Panc1 (cell line): ENCODE data around the gene CEP135. TPM values are rescaled to one million over a fixed set of nuclear protein-coding genes. Genes with fewer than 3 reads are reported as not detected.

ENCODE experiments used
- ATAC-seq: fragments of 200-7000 bp; cut with Tn5 transposase; 2 replicates; pipeline ENCODE4 v1.9.1; 2020; ENCODE audit warnings: mild to moderate bottlenecking, moderate library complexity
- BruUV-seq: library from RNA; stranded (reverse); fragments of 400-500 nt; replicated peaks from 2 replicates; lab custom pipeline; 2021; lab: Mats Ljungman, UMichigan
- CTCF ChIA-PET: fragments of 300-600 bp; sonication (Branson Sonifier 250); formaldehyde crosslinking; loops from one replicate; lab custom pipeline; 2022; ENCODE audit warnings: antibody characterized with exemption; lab: Charles Lee
- POLR2A ChIA-PET: fragments of 300-600 bp; sonication (Branson Sonifier 250); formaldehyde crosslinking; loops from one replicate; lab custom pipeline; 2022; ENCODE audit warnings: antibody characterized with exemption; lab: Charles Lee
- DNase-seq: peaks from one replicate; pipeline ENCODE4 v3.0.0-alpha.2; 2010; ENCODE audit warnings: low read depth, low spot score
- H3K27ac ChIP-seq: 2 replicates; pipeline ENCODE4 v1.5.1; 2011; ENCODE audit warnings: mild to moderate bottlenecking, low read length, inconsistent platforms
- H3K27me3 ChIP-seq: fragments of 200-500 bp; sonication (Bioruptor generic); 2 replicates; pipeline ENCODE4 v1.6.0; 2014; ENCODE audit warnings: low read length, inconsistent platforms; ENCODE audit not compliant: control insufficient read depth, insufficient read depth
- H3K36me3 ChIP-seq: fragments of 200-500 bp; sonication (Bioruptor generic); 2 replicates; pipeline ENCODE4 v1.5.1; 2014; ENCODE audit warnings: inconsistent platforms, mild to moderate bottlenecking, low read length, moderate library complexity; ENCODE audit not compliant: control insufficient read depth, insufficient read depth
- H3K4me1 ChIP-seq: 2 replicates; pipeline ENCODE4 v1.5.1; 2011; ENCODE audit warnings: inconsistent platforms, mild to moderate bottlenecking, low read length, moderate library complexity; ENCODE audit not compliant: control insufficient read depth, insufficient read depth
- H3K4me3 ChIP-seq, 2 experiments: 2 replicates each; pipeline ENCODE4 v1.5.1; 2011 to 2012; ENCODE audit warnings: low read depth in 2 of 2, low read length in 2 of 2, mild to moderate bottlenecking in 2 of 2, inconsistent platforms in 1 of 2, moderate library complexity in 1 of 2
- H3K9me3 ChIP-seq: fragments of 200-500 bp; sonication (Bioruptor generic); 2 replicates; pipeline ENCODE4 v1.5.1; 2014; ENCODE audit warnings: low read depth, mild to moderate bottlenecking, inconsistent platforms, low read length, moderate library complexity; ENCODE audit not compliant: control insufficient read depth, insufficient read depth
- POLR2AphosphoS5 ChIP-seq: IDR thresholded peaks from 2 replicates; pipeline ENCODE4 v1.6.1; 2012; ENCODE audit warnings: mild to moderate bottlenecking, low read depth, low read length, moderate library complexity
- REST ChIP-seq, 2 experiments: IDR thresholded peaks; 2 replicates each; pipeline ENCODE4 v1.6.1; 2011 to 2012; ENCODE audit warnings: low read depth in 2 of 2, control low read depth in 1 of 2, low read length in 1 of 2, mild to moderate bottlenecking in 1 of 2, moderate library complexity in 1 of 2; ENCODE audit not compliant: insufficient read depth in 1 of 2
- SIN3A ChIP-seq: IDR thresholded peaks from 2 replicates; pipeline ENCODE4 v1.6.1; 2012; ENCODE audit warnings: low read depth, mild to moderate bottlenecking, low read length, moderate library complexity, borderline replicate concordance; ENCODE audit not compliant: insufficient read depth
- TCF7L2 ChIP-seq: IDR thresholded peaks from 2 replicates; pipeline ENCODE4 v1.6.1; 2011; ENCODE audit warnings: mild to moderate bottlenecking, low read depth, low read length, inconsistent platforms
- in situ Hi-C: cut with HindIII; loops from 2 replicates; pipeline ENCODE4 v1.10.0; 2016; ENCODE audit warnings: low sequenced_read_pairs, low pct_unique_long_range_greater_than_20kb
- intact Hi-C: fragments of 100-400 bp; cut with micrococcal nuclease; formaldehyde crosslinking; loops from one replicate; pipeline ENCODE4 v1.10.0; 2022; ENCODE audit not compliant: unreplicated experiment
- total RNA-seq: library from RNA; stranded (reverse); gene quantifications from one replicate; pipeline ENCODE4 v1.2.1, GENCODE V29; 2021; ENCODE audit not compliant: unreplicated experiment
- TF ChIP-seq, protein P1 (sequence below): fragments of 450-650 bp; IDR thresholded peaks from 2 replicates; pipeline ENCODE4 v1.5.1; 2017; ENCODE audit warnings: mild to moderate bottlenecking

CEP135 gene
- total RNA-seq, 1 experiment from 2014 or later, result 9.5 TPM

DNA sequence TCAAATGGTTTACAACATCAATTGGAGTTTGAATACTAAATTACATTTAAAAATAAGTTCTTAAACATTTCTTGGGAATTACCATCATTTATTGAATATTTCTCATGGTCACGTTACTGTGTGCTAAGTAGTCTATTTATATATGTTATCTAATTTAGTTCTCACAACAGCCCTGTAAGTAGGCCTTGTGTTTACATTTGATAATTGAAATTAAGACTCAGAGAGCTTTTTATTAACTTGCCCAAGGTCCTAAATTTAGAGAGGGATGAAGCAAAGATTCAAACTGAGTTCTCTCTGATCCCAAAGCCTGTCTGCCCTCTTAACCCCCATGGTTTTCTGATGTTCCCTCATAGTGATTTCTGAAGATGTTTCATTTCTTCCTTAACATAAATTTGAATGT, 103.7 kb downstream of the CEP135 start:
- intact Hi-C loops (no loop called here), in situ Hi-C loops (no loop called here)
- no peaks in the 10 kb centered on the region; the same call in 1 of the 2 replicates for H3K36me3 ChIP-seq
- DNase-seq, result no peak
- no peak overlapping the region for H3K27ac ChIP-seq
- POLR2A ChIA-PET, result no interaction called here
- CTCF ChIA-PET, result no interaction called here
- BruUV-seq, result no TSS peak
- H3K9me3 ChIP-seq, result no peaks in the 10 kb centered on the region
- no peak overlapping the region for H3K4me3 ChIP-seq
- no peaks in the 10 kb centered on the region; the same call in none of the 2 replicates for H3K27me3 ChIP-seq
- ATAC-seq, result no peak
- H3K4me1 ChIP-seq, result no peaks in the 10 kb centered on the region; the same call in 1 of the 2 replicates
- TF ChIP-seq SIN3A (no peak), REST (IDR thresholded peaks at IDR 0.05; ENCODE audit: insufficient read depth in 1 of 2, low read depth in 2 of 2, low read length in 1 of 2) (no peak), POLR2AphosphoS5 (no peak), TCF7L2 (no peak)
- TF ChIP-seq, protein P1, sequence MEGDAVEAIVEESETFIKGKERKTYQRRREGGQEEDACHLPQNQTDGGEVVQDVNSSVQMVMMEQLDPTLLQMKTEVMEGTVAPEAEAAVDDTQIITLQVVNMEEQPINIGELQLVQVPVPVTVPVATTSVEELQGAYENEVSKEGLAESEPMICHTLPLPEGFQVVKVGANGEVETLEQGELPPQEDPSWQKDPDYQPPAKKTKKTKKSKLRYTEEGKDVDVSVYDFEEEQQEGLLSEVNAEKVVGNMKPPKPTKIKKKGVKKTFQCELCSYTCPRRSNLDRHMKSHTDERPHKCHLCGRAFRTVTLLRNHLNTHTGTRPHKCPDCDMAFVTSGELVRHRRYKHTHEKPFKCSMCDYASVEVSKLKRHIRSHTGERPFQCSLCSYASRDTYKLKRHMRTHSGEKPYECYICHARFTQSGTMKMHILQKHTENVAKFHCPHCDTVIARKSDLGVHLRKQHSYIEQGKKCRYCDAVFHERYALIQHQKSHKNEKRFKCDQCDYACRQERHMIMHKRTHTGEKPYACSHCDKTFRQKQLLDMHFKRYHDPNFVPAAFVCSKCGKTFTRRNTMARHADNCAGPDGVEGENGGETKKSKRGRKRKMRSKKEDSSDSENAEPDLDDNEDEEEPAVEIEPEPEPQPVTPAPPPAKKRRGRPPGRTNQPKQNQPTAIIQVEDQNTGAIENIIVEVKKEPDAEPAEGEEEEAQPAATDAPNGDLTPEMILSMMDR, result no peak

- ChIA-PET POLR2A (no interaction called here), CTCF (no interaction called here)
- ATAC-seq (no peak), DNase-seq (no peak)
- Histone ChIP-seq H3K4me3 (no peak overlapping the region), H3K27me3 (no peaks in the 10 kb centered on the region; the same call in none of the 2 replicates), H3K36me3 (no peaks in the 10 kb centered on the region; the same call in 1 of the 2 replicates), H3K4me1 (no peaks in the 10 kb centered on the region; the same call in 1 of the 2 replicates), H3K27ac (no peak overlapping the region), H3K9me3 (no peaks in the 10 kb centered on the region)
- intact Hi-C loops (no loop called here), in situ Hi-C loops (no loop called here)
- TF ChIP-seq POLR2AphosphoS5 (no peak), SIN3A (no peak), TCF7L2 (no peak), REST (IDR thresholded peaks at IDR 0.05; ENCODE audit: insufficient read depth in 1 of 2, low read depth in 2 of 2, low read length in 1 of 2) (no peak)
- TF ChIP-seq, protein P1, result no peak
- no TSS peak for BruUV-seq
Observed at GRCh38 chr4:56052966-56053365, 104.2 kb downstream of the CEP135 start.
